ENCODE results near the gene DENND1C. TPM values are rescaled to one million over a fixed set of nuclear protein-coding genes. Genes with fewer than 3 reads are reported as not detected.

DENND1C gene
- total and polyA plus RNA-seq, 2 experiments from 2014 or later, result 3.1 to 6.1 TPM

- H3K36me3 ChIP-seq (ENCODE audit: insufficient read depth), result no peaks in the 10 kb centered on the region
- no peak within 1 kb of the TSS for H3K27ac ChIP-seq (ENCODE audit: low read depth)
- peak within 1 kb of the TSS; percentile 74 for H3K4me3 Mint-ChIP-seq
- peaks cover 22% of the 10 kb centered on the region for H3K36me3 Mint-ChIP-seq (ENCODE audit: low read depth)
- peaks cover 22% of the 10 kb centered on the region for H3K4me1 Mint-ChIP-seq
- DNase-seq (ENCODE audit: low spot score) (peak; percentile 87), ATAC-seq (peak; percentile 42)
- peak within 1 kb of the TSS; percentile 96 for H2AFZ ChIP-seq
- H3K79me2 ChIP-seq (replicated peaks; ENCODE audit: insufficient read depth), result no peaks in the 10 kb centered on the region
- TF ChIP-seq CREB1 (CRISPR knock-in tag; IDR thresholded peaks at IDR 0.05; ENCODE audit: low read depth), result no peak
- TF ChIP-seq ZNF114 (CRISPR knock-in tag; IDR thresholded peaks at IDR 0.05), result no peak; the same call in 1 of the 2 replicates
- no peak for TF ChIP-seq CTCF (conservative IDR thresholded peaks at IDR 0.05; ENCODE audit: low read depth in 2 of 2)
- no peak for TF ChIP-seq REST (IDR thresholded peaks at IDR 0.05; ENCODE audit: unreplicated experiment)
- TF ChIP-seq ZNF331 (CRISPR knock-in tag; IDR thresholded peaks at IDR 0.05; ENCODE audit: low read depth), result no peak
- peak; percentile 60; the same call in 1 of the 2 replicates for TF ChIP-seq POLR2AphosphoS5 (IDR thresholded peaks at IDR 0.05; ENCODE audit: low read depth)
- TF ChIP-seq JUNB (IDR thresholded peaks at IDR 0.05; ENCODE audit: unreplicated experiment), result no peak
- TF ChIP-seq, protein P1, sequence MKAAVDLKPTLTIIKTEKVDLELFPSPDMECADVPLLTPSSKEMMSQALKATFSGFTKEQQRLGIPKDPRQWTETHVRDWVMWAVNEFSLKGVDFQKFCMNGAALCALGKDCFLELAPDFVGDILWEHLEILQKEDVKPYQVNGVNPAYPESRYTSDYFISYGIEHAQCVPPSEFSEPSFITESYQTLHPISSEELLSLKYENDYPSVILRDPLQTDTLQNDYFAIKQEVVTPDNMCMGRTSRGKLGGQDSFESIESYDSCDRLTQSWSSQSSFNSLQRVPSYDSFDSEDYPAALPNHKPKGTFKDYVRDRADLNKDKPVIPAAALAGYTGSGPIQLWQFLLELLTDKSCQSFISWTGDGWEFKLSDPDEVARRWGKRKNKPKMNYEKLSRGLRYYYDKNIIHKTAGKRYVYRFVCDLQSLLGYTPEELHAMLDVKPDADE (IDR thresholded peaks at IDR 0.05), result no peak
- TF ChIP-seq STAT1 (IDR thresholded peaks at IDR 0.05; ENCODE audit: unreplicated experiment), result no peak
- peaks cover 30% of the 10 kb centered on the region for H3K4me1 ChIP-seq (ENCODE audit: insufficient read depth)
- H3K27me3 Mint-ChIP-seq (ENCODE audit: insufficient read depth, low read depth, poor library complexity), result peaks cover 47% of the 10 kb centered on the region
- H3K4me2 ChIP-seq, result peak within 1 kb of the TSS; percentile 94
- H3K4me3 ChIP-seq, result peak within 1 kb of the TSS; percentile 72
- peaks cover 10% of the 10 kb centered on the region for H3F3A ChIP-seq (replicated peaks; ENCODE audit: low read depth)
- H4K20me1 ChIP-seq (replicated peaks; ENCODE audit: insufficient read depth), result no peaks in the 10 kb centered on the region
- H3K27me3 ChIP-seq (ENCODE audit: insufficient read depth), result peaks cover 54% of the 10 kb centered on the region
- H3K9me2 ChIP-seq (ENCODE audit: insufficient read depth), result no peaks in the 10 kb centered on the region
- H3K9me3 Mint-ChIP-seq, result peaks cover 46% of the 10 kb centered on the region
- peak within 1 kb of the TSS; percentile 74 for H3K27ac Mint-ChIP-seq
Observed at GRCh38 chr19:6530386-6531162, 49.0 kb upstream of the DENND1C start, which contains the start of gene TNFSF9. Gene TNFSF9 (plus strand): TSS chr19:6531026. CDS start chr19:6531037, 11 bp downstream.
